CD4-positive, alpha-beta T cell (primary cell): Measurements from ENCODE around the gene RPL7A. TPM values are rescaled to one million over a fixed set of nuclear protein-coding genes. Genes with fewer than 3 reads are reported as not detected.

Source experiments
- ATAC-seq: fragments of 200-7000 bp; cut with Tn5 transposase; one replicate; pipeline ENCODE4 v1.10.0; 2022; ENCODE audit warnings: mild to moderate bottlenecking; ENCODE audit not compliant: poor library complexity
- CTCF ChIA-PET: fragments of 350-600 bp; sonication (Branson Sonifier 250); formaldehyde crosslinking; loops from one replicate; lab custom pipeline; 2021; ENCODE audit warnings: antibody characterized with exemption, inconsistent platforms; lab: Charles Lee
- POLR2A ChIA-PET: fragments of 350-600 bp; sonication (Branson Sonifier 250); formaldehyde crosslinking; loops from one replicate; lab custom pipeline; 2021; ENCODE audit warnings: antibody characterized with exemption, inconsistent platforms; lab: Charles Lee
- DNase-seq, 14 experiments: peaks; one replicate each; pipeline ENCODE4 v3.0.0-alpha.2; 2013 to 2020; ENCODE audit warnings: mixed read lengths in 2 of 14
- H3K27ac ChIP-seq, 2 donors: one replicate each; pipeline versions ENCODE4 v1.5.1 to v1.7.0; 2013; ENCODE audit warnings: low read length in 2 of 2, low read depth in 1 of 2, mild to moderate bottlenecking in 1 of 2
- H3K27me3 ChIP-seq, 2 experiments: 1 replicate in 1 of 2; 2 replicates in 1 of 2; pipeline versions ENCODE4 v1.6.1 to v1.7.0; 2013; ENCODE audit warnings: low read length in 2 of 2, control low read depth in 1 of 2, mild to moderate bottlenecking in 1 of 2, moderate library complexity in 1 of 2; ENCODE audit not compliant: insufficient read depth in 2 of 2, control insufficient read depth in 1 of 2
- H3K36me3 ChIP-seq: one replicate; pipeline ENCODE4 v1.6.1; 2013; ENCODE audit warnings: low read length, control low read depth; ENCODE audit not compliant: insufficient read depth
- H3K4me1 ChIP-seq: one replicate; pipeline ENCODE4 v1.6.1; 2013; ENCODE audit warnings: low read length, control low read depth; ENCODE audit not compliant: insufficient read depth
- H3K4me3 ChIP-seq: one replicate; pipeline ENCODE4 v1.5.1; 2013; ENCODE audit warnings: mild to moderate bottlenecking, low read length, moderate library complexity
- H3K9me3 ChIP-seq, 2 experiments: 1 replicate in 1 of 2; 2 replicates in 1 of 2; pipeline versions ENCODE4 v1.6.1 to v1.7.0; 2013; ENCODE audit warnings: low read length in 2 of 2, mild to moderate bottlenecking in 2 of 2, control low read depth in 1 of 2, moderate library complexity in 1 of 2; ENCODE audit not compliant: control insufficient read depth in 1 of 2, insufficient read depth in 1 of 2
- H3K27ac Mint-ChIP-seq: one replicate; pipeline ENCODE4 v1.8.0; 2020; ENCODE audit warnings: mixed read lengths
- H3K27me3 Mint-ChIP-seq: one replicate; pipeline ENCODE4 v1.8.0; 2021; ENCODE audit warnings: mixed read lengths
- H3K36me3 Mint-ChIP-seq: one replicate; pipeline ENCODE4 v1.8.0; 2021; ENCODE audit warnings: low read depth, mixed read lengths
- H3K4me1 Mint-ChIP-seq: one replicate; pipeline ENCODE4 v1.8.0; 2021; ENCODE audit warnings: low read depth, mixed read lengths
- H3K4me3 Mint-ChIP-seq: one replicate; pipeline ENCODE4 v1.8.0; 2020; ENCODE audit warnings: mild to moderate bottlenecking, mixed read lengths
- H3K9me3 Mint-ChIP-seq: one replicate; pipeline ENCODE4 v1.8.0; 2020; ENCODE audit warnings: mixed read lengths
- CTCF ChIP-seq: fragments of 200-600 bp; IDR thresholded peaks from one replicate; pipeline ENCODE4 v1.8.0; 2022; ENCODE audit warnings: antibody characterized with exemption, mild to moderate bottlenecking
- intact Hi-C, 2 experiments: fragments of 100-400 bp; cut with DNase I in 1 of 2; cut with micrococcal nuclease in 1 of 2; formaldehyde crosslinking; loops; one replicate each; pipeline versions ENCODE4 v1.15.1 to v1.9.0; 2023 to 2025; cut with DNase I, micrococcal nuclease
- total RNA-seq, 174 experiments: library from RNA in 2 of 174; stranded (reverse) in 2 of 174; gene quantifications; one replicate each; pipeline ENCODE4 v1.2.3 and lab custom pipeline; 2021 to 2026

Gene RPL7A
- total RNA-seq, 2 experiments from 2014 or later = 2,613 to 2,686 TPM

GRCh38 chr9:133385452-133385851 is 37.4 kb downstream of the RPL7A start:
- Histone ChIP-seq H3K4me3 (no peak overlapping the region), H3K36me3 (no peaks in the 10 kb centered on the region), H3K27ac (no peak overlapping the region), H3K4me1 (no peaks in the 10 kb centered on the region), H3K9me3 (peaks cover 0 to 4% of the 10 kb centered on the region in 2 experiments), H3K27me3 (peaks cover 0 to 4% of the 10 kb centered on the region in 2 experiments)
- Mint-ChIP-seq H3K4me3 (no peak overlapping the region), H3K27ac (no peak overlapping the region), H3K9me3 (no peaks in the 10 kb centered on the region), H3K4me1 (no peaks in the 10 kb centered on the region), H3K36me3 (no peaks in the 10 kb centered on the region), H3K27me3 (no peaks in the 10 kb centered on the region)
- ChIA-PET POLR2A (interaction anchor here (0.8 kb wide), 1 partner anchor 15 kb away, joined by 3 read pairs; no protein-coding TSS in a partner anchor), CTCF (no interaction called here)
- TF ChIP-seq CTCF = no peak
- DNase-seq (no peak), ATAC-seq (no peak)
- intact Hi-C loops = no loop called here

- no peak for TF ChIP-seq CTCF
- POLR2A ChIA-PET = interaction anchor here (1.0 kb wide), 1 partner anchor 30 kb away, joined by 3 read pairs; the partner anchor contains the start of genes SURF1 and SURF2
- Mint-ChIP-seq H3K36me3 (no peaks in the 10 kb centered on the region), H3K27ac (no peak overlapping the region), H3K4me3 (no peak overlapping the region), H3K9me3 (no peaks in the 10 kb centered on the region), H3K4me1 (no peaks in the 10 kb centered on the region), H3K27me3 (no peaks in the 10 kb centered on the region)
- no peaks in the 10 kb centered on the region for H3K36me3 ChIP-seq
- H3K27me3 ChIP-seq = peaks cover 0 to 7% of the 10 kb centered on the region in 2 experiments
- no peak overlapping the region for H3K4me3 ChIP-seq
- no peak overlapping the region for H3K27ac ChIP-seq
- intact Hi-C loops = no loop called here
- H3K9me3 ChIP-seq = peaks cover 0 to 9% of the 10 kb centered on the region in 2 experiments
- H3K4me1 ChIP-seq = no peaks in the 10 kb centered on the region
- ATAC-seq (no peak), DNase-seq (no peak)
- CTCF ChIA-PET = no interaction called here
These were observed 38.3 kb downstream of the RPL7A start for GRCh38 chr9:133386338-133386737.

GRCh38 chr9:133387680-133388079 is 39.7 kb downstream of the RPL7A start:
- intact Hi-C loops = no loop called here
- ChIA-PET POLR2A (no interaction called here), CTCF (no interaction called here)
- H3K36me3 Mint-ChIP-seq = no peaks in the 10 kb centered on the region
- H3K27ac Mint-ChIP-seq = no peak overlapping the region
- H3K9me3 Mint-ChIP-seq = no peaks in the 10 kb centered on the region
- H3K4me3 Mint-ChIP-seq = no peak overlapping the region
- TF ChIP-seq CTCF = no peak
- ATAC-seq (no peak), DNase-seq (no peak)
- no peaks in the 10 kb centered on the region for H3K27me3 Mint-ChIP-seq
- Histone ChIP-seq H3K27me3 (peaks cover 0 to 7% of the 10 kb centered on the region in 2 experiments), H3K36me3 (no peaks in the 10 kb centered on the region), H3K27ac (no peak overlapping the region), H3K4me3 (no peak overlapping the region), H3K4me1 (no peaks in the 10 kb centered on the region), H3K9me3 (peaks cover 0 to 9% of the 10 kb centered on the region in 2 experiments)
- H3K4me1 Mint-ChIP-seq = no peaks in the 10 kb centered on the region
